HG03571 (cell line): ENCODE measurements around the gene MSX2.
"Not testable (repeated sequence)": the region's sequence is repeated elsewhere in the genome, so short reads cannot be mapped to it uniquely, and the experiment has no call there.

Experiments used
- ATAC-seq: cut with Tn5 transposase; IDR thresholded peaks from one replicate; pipeline ENCODE4 v1.9.1; 2021; ENCODE audit not compliant: unreplicated experiment

Gene MSX2

DNA sequence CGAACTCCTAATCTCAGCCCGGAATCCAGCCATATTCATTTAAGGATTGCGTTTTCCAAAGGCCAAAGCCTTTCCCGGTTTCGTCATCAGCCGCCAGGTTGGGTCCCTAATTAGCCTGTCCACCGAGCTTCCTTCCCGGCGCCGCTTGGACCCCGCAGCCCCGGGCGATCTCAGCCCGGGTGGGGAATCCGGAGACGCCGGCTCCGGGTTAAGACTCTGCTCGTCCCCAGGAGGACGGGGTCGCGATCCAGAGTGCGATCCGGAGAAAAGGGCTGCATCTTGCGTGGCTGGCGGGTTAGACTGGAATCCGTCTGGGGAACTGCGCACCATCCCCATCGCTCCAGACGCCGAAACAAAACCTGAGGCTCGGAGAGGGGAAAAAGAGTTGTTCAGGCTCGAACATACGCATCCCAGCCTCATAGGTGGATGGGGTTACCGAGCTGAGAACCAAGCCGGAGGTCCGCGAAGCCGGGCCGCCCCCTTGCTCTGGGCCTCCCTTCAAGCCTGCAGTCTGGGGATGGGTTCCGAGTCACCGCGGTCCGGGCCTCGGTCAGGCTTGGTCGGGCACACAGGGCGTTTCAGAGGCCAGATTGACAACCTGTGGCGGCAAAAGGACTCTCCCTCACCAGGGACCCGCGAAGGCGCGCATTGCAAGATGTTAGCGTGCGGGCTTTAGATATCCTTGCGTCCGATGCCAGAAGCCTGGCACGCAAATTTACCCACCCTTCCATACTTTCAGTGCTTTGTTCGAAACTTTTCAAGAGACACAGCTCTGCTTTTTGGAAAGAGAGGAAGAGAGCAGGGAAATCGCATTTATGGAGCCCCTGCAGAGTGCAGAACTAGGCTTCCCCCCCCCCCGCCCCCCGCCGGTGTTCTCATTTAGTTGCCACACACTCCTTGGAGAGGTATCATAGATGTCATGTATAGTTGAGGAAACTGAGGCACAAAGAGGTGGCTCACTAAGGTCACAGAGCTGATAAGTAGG lies 7.9 kb downstream of the MSX2 start:
- ATAC-seq = no peak

DNA sequence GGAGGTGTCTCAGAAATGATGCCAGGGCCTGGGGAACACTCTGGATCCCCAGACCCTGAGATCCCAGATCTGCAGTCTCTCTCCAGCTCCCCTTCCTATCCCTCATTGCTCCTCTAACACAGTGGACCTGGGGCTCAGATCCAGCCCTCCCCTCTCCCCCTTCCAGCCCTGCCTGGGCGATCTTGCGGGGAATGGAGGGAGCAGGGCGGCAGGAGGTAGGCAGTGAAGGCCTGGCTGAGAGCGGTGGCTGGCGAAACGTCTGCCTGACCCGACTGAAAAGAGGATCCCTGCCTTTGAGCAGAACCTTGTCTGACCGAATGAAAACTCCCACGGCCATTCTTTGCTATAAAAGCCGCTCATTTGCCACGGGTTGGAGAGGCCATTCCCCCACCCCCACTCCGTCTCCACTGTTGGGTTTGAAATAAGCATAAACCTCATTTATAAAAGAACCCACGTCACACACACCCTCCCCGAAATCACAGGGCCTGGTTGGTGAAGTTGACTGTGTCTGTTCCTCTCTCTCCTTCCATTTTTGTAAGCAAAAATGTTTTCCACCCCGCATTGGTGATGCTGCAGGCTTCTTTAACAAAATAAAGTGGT lies 8.8 kb downstream of the MSX2 start:
- no peak for ATAC-seq

DNA sequence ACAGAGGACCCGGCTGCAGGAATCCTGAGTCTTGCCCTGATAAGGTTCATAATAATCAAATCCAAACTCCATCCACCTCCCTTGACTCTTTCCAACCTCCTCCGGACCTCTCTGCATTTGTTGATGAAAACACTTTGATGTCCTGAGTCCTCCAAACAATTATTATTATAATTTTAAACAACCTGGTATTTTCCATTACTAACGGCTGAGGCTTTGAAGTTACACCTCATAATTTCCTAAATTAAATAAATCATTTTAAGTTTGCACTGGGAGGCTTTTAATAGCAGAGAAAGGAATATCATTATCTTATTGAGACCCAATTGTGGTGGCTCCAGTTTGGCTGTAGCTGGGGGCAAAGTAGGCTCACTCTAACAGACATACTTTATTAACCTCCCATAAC lies 9.5 kb downstream of the MSX2 start:
- ATAC-seq = no peak

DNA sequence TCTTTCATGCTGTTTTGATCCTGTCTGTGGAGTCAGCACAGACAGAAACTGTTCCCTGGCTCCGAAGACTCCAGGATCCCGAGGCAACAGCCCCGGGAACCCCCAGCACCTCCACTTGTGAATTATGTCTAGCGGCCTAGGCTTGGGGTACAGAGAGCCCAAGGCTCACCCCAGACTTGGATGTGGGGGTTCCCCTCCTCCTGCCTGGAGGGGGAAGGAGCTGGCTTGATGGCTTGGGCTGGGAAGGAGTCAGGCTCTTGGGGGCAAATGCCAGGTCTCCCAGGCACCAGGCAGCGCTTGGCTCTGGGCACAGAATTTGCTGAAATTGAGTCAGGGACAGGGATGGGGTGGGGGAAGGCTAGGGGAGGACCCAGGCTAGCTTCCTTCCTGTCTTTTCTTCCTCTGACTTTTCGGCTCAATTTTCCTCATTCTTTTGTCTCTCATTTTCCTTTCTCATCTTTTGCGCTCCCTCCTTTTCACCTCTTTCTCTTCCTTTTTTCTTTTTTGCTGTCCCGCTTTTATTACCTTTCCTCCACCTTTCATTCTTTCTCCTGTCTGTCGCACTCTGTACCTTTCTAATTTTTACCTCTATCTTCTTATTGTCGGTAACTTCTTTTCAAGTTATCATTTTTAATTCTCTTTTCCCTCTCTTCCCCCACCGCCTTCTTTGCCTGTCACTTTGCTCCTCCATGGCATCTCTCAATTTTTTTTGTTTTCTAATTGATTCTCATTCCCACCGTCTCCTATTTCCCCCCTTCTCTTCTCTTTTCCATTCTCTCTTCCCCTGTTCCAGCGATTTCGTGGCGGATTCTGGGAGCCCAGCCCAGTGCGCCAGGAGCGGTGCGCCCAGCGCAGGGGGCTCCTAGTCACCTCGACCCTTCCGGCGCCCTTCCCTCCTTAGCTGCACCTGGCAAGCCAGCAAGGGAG lies 10.5 kb downstream of the MSX2 start:
- ATAC-seq = no peak

DNA sequence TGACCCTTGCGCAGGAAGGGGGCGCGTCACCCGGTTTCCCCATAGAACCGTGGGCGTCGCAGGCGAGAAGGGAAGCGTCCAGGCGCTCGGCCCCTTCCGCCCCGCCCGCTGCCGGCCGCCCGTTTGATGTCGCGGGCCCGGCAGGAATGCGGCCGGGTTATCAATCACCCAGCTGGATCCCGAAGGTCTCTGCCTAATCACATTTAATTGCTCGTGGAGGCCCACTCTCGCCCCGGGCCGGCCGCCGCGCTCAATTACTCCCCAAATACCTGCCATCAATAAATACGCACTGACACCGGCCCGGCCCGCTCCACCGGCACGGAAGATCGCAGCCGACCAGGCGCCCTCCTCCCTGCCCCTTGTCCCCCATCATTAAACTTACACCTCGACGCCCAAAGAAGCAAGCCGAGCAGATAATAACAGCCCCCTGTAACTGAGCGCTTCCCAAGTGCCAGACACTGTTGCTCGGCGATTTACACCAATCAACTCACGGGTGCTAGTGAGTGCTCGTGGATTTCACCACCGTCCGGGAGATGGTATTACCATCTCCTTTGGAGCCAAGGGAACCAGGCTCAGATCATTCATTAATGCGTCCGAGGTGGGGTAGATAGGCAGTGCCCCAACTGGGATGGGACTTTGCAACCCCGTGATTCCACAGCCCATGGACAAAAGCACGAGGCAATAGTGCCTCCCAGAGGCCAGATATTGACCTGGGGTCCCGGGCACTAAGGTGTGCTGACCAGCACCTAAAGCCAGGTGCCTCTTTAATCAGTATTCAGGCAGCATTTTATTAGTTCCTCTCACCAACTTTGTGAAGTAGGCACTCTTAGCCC lies 11.3 kb downstream of the MSX2 start:
- no peak for ATAC-seq

DNA sequence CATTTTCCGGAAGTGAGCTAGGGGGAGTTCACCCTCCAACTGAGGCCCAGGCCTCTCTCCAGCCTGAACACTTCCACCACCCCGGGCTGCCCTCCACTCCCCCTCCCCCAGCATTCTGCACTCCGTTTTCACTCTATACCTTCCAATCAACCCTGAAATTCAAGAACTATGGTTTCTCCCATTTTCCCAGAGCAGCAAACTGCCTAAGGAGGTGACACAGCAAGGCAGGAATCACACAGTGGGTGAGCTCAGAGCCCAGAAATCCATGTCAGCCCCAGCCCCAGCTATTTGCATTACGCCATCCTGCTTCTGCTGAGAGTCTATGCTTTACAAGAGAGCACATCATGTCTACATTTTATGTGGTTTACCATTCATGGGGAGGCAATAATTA lies 11.9 kb downstream of the MSX2 start:
- ATAC-seq = no peak

DNA sequence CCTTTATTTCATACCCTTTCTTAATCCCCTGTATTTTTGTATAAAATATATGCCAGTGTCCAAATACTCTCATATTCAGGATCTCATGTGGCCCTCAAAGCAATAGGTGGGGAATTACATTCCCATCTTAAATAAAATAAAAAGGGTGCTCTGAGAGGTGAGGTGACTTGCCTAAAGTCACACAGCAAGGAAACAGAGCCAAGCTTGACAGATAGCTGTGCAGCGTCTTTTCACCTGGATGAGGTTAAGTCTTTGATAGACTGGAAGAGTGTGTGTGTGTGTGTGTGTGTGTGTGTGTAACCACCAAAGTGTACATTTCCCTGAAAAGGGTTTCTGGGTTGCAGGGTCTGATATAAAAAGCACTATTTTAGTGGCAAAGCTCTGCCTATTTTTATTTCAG lies 12.4 kb downstream of the MSX2 start:
- no peak for ATAC-seq

DNA sequence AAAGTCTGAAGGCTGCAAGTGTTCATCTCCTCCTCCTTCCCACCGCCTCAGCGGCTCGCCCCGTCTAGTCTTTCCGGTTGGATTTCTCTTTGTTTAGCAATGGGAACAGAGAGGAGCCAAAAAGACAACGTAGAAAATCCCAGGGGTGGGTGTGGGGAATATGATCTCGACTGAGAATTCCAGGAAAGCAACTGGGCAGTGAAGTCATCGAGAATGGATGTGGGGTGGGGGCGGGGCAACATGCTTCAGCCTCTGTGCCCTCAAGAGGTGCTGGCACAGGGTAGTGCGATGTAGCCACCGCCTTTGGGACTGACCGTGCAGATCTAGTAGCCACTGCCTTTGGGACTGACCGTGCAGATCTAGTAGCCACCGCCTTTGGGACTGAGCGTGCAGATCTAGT lies 12.9 kb downstream of the MSX2 start:
- ATAC-seq = no peak

DNA sequence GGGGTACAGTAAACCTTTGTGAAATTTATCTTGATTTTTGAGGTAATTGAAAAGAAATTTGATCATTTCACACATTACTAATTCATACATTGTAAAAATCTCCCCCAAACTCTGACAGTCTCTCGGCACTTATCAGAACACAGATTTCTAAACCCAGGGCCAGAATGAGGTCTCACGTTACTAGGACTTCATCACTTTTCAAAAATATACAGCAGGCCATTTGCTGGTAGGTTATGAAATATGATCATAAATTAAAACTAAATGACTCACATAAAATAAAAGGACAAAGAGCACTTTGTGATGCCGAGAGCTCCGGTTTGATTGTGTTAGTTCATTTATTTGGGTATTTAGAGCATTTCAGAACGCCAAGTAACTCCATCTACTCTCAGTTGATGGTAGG lies 17.0 kb downstream of the MSX2 start:
- ATAC-seq = no peak

DNA sequence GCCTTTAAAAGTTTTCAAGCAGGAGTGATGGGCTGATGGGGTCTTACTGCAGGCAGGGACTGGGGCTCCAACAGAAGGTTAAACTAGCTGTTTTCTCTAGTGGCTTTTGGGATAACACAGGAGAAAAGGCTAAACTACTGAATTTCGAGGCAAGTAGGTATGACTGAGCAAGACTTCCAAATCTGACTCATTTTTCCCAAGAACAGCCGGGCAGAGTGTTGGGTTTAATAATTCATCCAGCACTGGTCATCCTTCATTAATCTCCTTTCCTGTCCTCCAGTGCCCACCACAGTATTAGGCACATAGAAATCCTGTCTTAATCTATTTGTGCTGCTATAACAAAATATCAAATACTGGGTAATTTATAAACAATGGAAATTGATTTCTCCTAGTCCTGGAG lies 20.5 kb downstream of the MSX2 start:
- no peak for ATAC-seq

DNA sequence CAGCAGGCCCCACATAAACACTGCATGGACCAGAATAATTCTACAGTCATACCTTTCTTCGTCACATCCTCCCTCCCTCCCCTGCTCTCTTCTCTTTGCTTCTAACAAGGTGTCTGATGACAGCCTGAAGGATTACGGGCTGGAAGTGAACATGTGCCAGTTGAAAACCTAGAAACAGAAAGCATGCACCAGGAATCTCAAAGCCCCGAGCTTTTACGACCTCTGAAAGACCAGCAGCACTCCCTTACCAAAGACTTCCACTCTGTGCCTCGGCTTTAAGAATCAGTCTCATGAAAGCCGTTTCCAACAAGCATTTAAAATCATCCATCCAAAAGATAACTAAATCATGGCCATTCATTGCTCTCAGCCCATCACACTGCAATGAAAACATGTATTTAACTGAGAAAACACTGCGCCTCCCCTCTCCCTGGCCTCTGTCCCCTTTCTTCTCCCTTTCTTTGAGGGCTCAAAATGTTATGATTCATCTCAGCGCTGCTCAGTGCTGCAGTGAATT lies 21.3 kb downstream of the MSX2 start:
- ATAC-seq = no peak

DNA sequence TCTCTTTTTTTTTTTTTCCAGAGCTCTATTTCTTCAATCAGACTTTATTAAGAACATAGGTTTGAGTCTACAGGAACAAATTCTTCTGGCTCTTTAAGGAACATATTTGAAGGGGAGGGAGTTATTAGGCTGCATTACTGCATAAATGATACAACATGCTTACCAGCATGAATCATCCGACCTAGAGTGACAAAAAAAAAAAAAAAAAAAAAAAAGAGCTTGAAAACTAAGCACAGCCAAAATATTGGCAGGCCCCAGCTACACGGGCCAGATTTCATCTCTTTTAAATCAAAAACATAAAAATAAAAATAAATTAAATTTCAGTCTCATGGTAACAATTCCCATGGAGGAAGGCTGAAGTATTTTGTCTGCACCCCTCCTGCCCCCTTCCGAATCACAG lies 26.3 kb downstream of the MSX2 start:
- ATAC-seq = no peak

DNA sequence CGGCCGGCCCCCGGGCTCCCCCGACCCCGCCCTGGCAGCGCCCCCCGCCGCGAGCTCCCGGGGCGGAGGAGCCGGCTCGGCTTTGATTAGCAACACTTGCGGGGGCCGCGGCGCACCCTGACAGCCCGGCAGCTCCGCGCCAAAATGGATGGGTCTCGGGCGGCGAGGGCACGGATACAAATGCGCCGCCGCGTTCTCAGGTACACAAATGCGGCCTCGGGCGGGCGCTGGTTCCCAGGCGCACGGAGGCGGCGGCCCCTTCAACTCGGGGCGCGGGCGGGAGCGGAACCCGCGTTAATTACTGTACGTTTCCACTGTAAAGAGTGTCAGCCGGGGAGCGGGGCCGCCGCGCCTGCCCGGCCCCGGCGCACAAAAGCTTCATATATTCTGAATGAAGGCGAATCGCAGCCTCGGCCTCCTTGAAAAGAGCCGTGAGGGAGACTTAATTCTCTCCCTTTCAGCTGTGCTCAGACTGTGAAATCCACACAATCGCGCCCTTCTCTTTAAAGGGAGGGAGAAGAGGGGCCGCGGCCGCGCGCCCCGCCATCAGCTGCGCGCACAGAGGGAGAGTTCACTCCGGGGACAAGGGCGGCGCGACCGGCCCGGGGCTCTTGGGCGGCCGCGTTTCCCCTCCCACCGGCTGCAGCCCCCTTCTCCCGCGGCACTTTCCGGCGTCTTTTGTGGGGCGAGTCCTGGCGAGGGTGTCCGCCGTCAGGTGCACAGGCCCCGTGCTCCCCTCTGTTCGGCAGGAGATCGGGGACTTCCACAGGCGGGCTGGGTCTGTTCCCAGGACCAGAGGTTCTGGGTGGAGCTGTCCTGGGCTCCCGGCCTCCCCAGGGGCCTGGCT lies 27.0 kb downstream of the MSX2 start:
- no peak for ATAC-seq

DNA sequence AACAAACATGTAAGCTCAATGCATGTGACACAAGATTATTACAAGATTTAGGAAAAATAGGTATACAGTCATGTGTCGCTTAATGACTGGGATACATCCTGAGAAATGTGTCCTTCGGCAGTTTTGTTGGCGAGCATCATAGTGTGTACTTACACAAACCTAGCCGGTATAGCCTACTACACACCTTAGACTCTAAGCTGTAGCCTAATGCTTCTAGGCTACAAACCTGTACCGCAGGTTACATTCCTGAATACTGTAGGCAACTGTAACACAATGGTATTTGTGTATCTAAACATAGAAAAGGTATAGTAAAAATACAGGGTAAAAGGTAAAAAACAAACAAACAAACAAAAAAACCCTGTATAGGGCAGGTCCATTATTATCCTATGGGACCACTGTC lies 27.7 kb downstream of the MSX2 start:
- no peak for ATAC-seq

DNA sequence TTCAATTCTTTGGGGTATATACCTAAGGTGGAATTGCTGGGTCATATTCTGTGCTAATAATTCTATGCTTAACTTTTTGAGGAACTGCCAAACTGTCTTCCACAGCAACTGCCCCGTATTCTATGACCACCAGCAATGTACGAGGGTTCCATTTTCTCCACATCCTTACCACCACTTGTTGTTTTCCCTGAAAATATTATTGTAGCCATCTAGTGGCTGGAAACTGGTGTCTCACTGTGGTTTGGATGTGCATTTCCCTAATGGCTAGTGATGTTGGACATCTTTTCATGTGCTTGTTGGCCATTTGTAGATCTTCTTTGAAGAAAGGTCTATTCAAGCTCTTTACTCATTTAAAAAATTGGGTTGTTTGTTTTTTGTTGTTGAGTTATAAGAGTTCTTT lies 30.7 kb downstream of the MSX2 start:
- no peak for ATAC-seq

DNA sequence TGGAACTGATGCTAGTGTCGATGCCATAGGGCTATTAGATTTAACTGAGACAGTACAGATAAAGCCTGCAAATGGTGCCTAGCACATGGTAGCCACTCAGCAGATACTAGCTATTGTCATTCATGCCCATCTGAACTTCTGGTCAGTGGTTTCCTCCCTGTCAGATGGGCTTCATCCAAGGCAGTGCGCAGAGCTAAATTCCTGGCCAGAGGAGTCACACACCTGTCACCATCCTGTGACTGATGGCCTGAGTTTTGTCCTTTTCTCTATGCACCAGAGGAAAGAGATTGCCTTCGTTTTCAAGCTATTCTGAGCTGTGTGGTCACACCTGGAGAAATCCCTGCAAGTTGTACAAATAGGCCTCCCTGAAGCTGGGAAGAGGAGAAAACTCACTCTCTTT lies 34.7 kb downstream of the MSX2 start:
- ATAC-seq = no peak

DNA sequence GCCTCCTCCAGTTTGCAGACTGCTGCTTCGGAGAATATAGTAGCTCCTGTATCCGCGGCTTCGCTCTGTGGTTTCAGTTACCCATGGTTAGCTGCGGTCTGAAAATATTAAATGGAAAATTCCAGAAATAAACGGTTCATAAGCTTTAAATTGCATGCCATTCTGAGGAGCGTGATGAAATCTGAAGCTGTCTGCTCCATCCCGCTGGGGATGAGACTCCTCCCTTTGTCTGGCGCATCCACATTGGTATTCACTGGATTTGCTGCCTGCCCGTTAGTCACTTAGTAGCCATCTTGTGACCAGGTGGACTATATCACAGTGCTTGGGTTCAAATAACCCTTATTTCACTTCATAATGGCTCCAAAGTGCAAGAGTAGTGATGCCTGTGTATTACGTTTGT lies 36.3 kb downstream of the MSX2 start:
- no peak for ATAC-seq

DNA sequence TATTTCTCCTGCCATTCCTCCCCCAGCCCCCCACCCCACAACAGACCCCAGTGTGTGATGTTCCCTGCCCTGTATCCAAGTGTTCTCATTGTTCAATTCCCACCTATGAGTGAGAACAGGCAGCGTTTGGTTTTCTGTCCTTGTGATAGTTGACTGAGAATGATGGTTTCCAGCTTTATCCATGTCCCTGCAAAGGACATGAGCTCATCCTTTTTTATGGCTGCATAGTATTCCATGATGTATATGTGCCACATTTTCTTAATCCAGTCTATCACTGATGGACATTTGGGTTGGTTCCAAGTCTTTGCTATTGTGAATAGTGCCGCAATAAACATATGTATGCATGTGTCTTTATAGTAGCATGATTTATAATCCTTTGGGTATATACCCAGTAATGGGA lies 37.0 kb downstream of the MSX2 start:
- not testable (repeated sequence) for ATAC-seq

DNA sequence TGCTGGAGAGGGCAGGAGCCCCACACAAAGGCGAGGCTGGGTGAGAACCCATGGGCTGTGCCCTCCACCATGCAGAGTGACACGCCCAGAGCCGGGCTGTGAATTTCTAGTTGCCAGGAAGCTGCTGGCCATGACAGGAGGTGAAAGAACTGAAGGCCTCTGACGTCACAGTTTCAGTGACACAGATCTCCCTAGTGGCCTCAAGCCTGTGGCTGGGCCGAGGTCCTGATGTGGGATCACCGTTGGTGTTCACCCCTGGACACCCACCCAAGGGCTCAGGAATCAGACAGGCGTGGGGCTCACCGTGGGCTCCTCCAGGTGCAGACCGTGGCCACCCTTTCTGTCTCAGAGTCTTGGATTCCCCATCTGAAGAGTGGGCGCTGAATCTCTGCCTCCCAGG lies 39.9 kb downstream of the MSX2 start:
- no peak for ATAC-seq

DNA sequence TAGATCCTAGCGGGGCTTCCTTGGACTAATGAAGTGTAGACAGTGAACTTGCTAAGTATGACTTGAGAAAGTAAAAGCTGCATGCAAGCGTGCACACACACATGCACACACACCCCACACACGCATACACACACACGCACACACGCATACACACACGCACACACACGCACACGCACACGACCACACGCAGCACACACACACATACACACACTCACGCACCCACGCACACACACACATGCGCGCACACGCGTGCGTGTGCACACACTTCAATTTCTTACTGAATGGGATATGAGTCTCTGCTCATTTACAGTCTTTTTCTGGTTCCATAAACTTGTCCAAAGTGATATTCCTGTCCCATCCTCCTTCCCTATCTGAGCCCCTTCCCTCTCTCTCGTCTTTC lies 41.2 kb downstream of the MSX2 start:
- no peak for ATAC-seq
